Neural progenitor cell (in vitro differentiated cells): Measurements from ENCODE around the gene PAX7. TPM values are rescaled to one million over a fixed set of nuclear protein-coding genes. Genes with fewer than 3 reads are reported as not detected.

Source experiments
- DNase-seq: peaks from one replicate; pipeline ENCODE4 v3.0.0-alpha.2; 2016; ENCODE audit warnings: low spot score
- H2AFZ ChIP-seq: fragments of 200-600 bp; sonication (generic); replicated peaks from 2 replicates; pipeline ENCODE4 v1.6.1; 2016; ENCODE audit warnings: antibody characterized with exemption
- H3F3A ChIP-seq: fragments of 200-600 bp; sonication (generic); 2 replicates; pipeline ENCODE4 v1.6.1; 2016; ENCODE audit warnings: antibody characterized with exemption, low read depth
- H3K27ac ChIP-seq: fragments of 200-600 bp; sonication (generic); 2 replicates; pipeline ENCODE4 v1.5.1; 2016; ENCODE audit warnings: mild to moderate bottlenecking
- H3K27me3 ChIP-seq: fragments of 200-600 bp; sonication (generic); 2 replicates; pipeline ENCODE4 v1.6.1; 2016; ENCODE audit warnings: mild to moderate bottlenecking, moderate library complexity
- H3K36me3 ChIP-seq: fragments of 200-600 bp; sonication (generic); 2 replicates; pipeline ENCODE4 v1.5.1; 2016
- H3K4me1 ChIP-seq: fragments of 200-600 bp; sonication (generic); 2 replicates; pipeline ENCODE4 v1.6.1; 2016; ENCODE audit warnings: mixed run types
- H3K4me2 ChIP-seq: fragments of 200-600 bp; sonication (generic); 2 replicates; pipeline ENCODE4 v1.6.1; 2016
- H3K4me3 ChIP-seq: fragments of 200-600 bp; sonication (generic); 2 replicates; pipeline ENCODE4 v1.5.1; 2016
- H3K79me2 ChIP-seq: fragments of 200-600 bp; sonication (generic); 2 replicates; pipeline ENCODE4 v1.6.1; 2016; ENCODE audit warnings: low read depth
- H3K9ac ChIP-seq: fragments of 200-600 bp; sonication (generic); 2 replicates; pipeline ENCODE4 v1.6.1; 2016
- H3K9me3 ChIP-seq: fragments of 200-600 bp; sonication (generic); 2 replicates; pipeline ENCODE4 v1.5.1; 2016; ENCODE audit warnings: low read depth
- H4K20me1 ChIP-seq: fragments of 200-600 bp; sonication (generic); 2 replicates; pipeline ENCODE4 v1.6.1; 2016; ENCODE audit warnings: low read depth
- H3K27ac Mint-ChIP-seq: 3 replicates; pipeline ENCODE4 v1.8.0; 2021; ENCODE audit warnings: mixed read lengths
- H3K27me3 Mint-ChIP-seq: 2 replicates; pipeline ENCODE4 v1.8.0; 2022; ENCODE audit warnings: low read depth, mild to moderate bottlenecking, inconsistent platforms, moderate library complexity, mixed read lengths; ENCODE audit not compliant: insufficient read depth
- H3K36me3 Mint-ChIP-seq: 3 replicates; pipeline ENCODE4 v1.8.0; 2021; ENCODE audit warnings: mixed read lengths
- H3K4me1 Mint-ChIP-seq: 3 replicates; pipeline ENCODE4 v1.8.0; 2021; ENCODE audit warnings: mixed read lengths
- H3K4me3 Mint-ChIP-seq: 3 replicates; pipeline ENCODE4 v1.8.0; 2021; ENCODE audit warnings: mild to moderate bottlenecking, moderate library complexity, mixed read lengths
- H3K9me3 Mint-ChIP-seq: 3 replicates; pipeline ENCODE4 v1.8.0; 2020; ENCODE audit warnings: mixed read lengths
- CTCF ChIP-seq: fragments of 200-600 bp; sonication (generic); IDR thresholded peaks from 2 replicates; pipeline ENCODE4 v1.5.1; 2017; ENCODE audit warnings: antibody characterized with exemption, mild to moderate bottlenecking
- EZH2 ChIP-seq: fragments of 200-600 bp; sonication (generic); IDR thresholded peaks from 2 replicates; pipeline ENCODE4 v1.6.1; 2017; ENCODE audit warnings: antibody characterized with exemption, mild to moderate bottlenecking, moderate library complexity
- EZH2phosphoT487 ChIP-seq: fragments of 200-600 bp; sonication (generic); IDR thresholded peaks from 2 replicates; pipeline ENCODE4 v1.6.1; 2017; ENCODE audit warnings: antibody characterized with exemption
- total RNA-seq: library from RNA; depleted of rRNA; stranded (reverse); fragments of >200 nt; gene quantifications from 2 replicates; pipeline ENCODE4 v1.2.3, GENCODE V29; 2015; ENCODE audit warnings: low replicate concordance

Gene PAX7
- total RNA-seq, 1 donor from 2014 or later = 0.06 TPM

GRCh38 chr1:18769140-18769539 is 138.5 kb downstream of the PAX7 start:
- Histone ChIP-seq H4K20me1 (no peaks in the 10 kb centered on the region), H3K36me3 (no peaks in the 10 kb centered on the region), H3K79me2 (no peaks in the 10 kb centered on the region), H3F3A (no peaks in the 10 kb centered on the region), H3K9me3 (no peaks in the 10 kb centered on the region), H3K27me3 (peaks cover 60% of the 10 kb centered on the region), H2AFZ (no peak overlapping the region), H3K4me3 (no peak overlapping the region), H3K4me2 (no peak overlapping the region), H3K27ac (no peak overlapping the region), H3K4me1 (no peaks in the 10 kb centered on the region), H3K9ac (no peak overlapping the region)
- Mint-ChIP-seq H3K4me3 (no peak overlapping the region), H3K4me1 (no peaks in the 10 kb centered on the region), H3K9me3 (no peaks in the 10 kb centered on the region), H3K36me3 (no peaks in the 10 kb centered on the region), H3K27me3 (peaks cover 20% of the 10 kb centered on the region), H3K27ac (no peak overlapping the region)
- TF ChIP-seq EZH2phosphoT487 (no peak), CTCF (no peak), EZH2 (no peak)
- no peak for DNase-seq

GRCh38 chr1:18770799-18771198 is 140.2 kb downstream of the PAX7 start:
- DNase-seq = no peak
- Mint-ChIP-seq H3K27me3 (peaks cover 14% of the 10 kb centered on the region), H3K4me3 (no peak overlapping the region), H3K36me3 (no peaks in the 10 kb centered on the region), H3K9me3 (no peaks in the 10 kb centered on the region), H3K4me1 (no peaks in the 10 kb centered on the region), H3K27ac (no peak overlapping the region)
- no peaks in the 10 kb centered on the region for H3K79me2 ChIP-seq
- H2AFZ ChIP-seq = no peak overlapping the region
- H3K27ac ChIP-seq = no peak overlapping the region
- no peaks in the 10 kb centered on the region for H4K20me1 ChIP-seq
- no peak for TF ChIP-seq EZH2phosphoT487
- no peak for TF ChIP-seq EZH2
- no peak for TF ChIP-seq CTCF
- no peak overlapping the region for H3K4me3 ChIP-seq
- H3K27me3 ChIP-seq = peaks cover 52% of the 10 kb centered on the region
- no peak overlapping the region for H3K9ac ChIP-seq
- no peaks in the 10 kb centered on the region for H3K36me3 ChIP-seq
- no peaks in the 10 kb centered on the region for H3K9me3 ChIP-seq
- H3K4me2 ChIP-seq = no peak overlapping the region
- H3K4me1 ChIP-seq = no peaks in the 10 kb centered on the region
- no peaks in the 10 kb centered on the region for H3F3A ChIP-seq

- no peaks in the 10 kb centered on the region for H3K9me3 Mint-ChIP-seq
- H3K27ac Mint-ChIP-seq = no peak overlapping the region
- no peak overlapping the region for H3K27ac ChIP-seq
- H3K4me3 ChIP-seq = no peak overlapping the region
- H3K4me2 ChIP-seq = no peak overlapping the region
- peaks cover 11% of the 10 kb centered on the region for H3K27me3 Mint-ChIP-seq
- no peaks in the 10 kb centered on the region for H3K79me2 ChIP-seq
- no peaks in the 10 kb centered on the region for H4K20me1 ChIP-seq
- H3K4me3 Mint-ChIP-seq = no peak overlapping the region
- no peak for TF ChIP-seq EZH2
- TF ChIP-seq EZH2phosphoT487 = no peak
- TF ChIP-seq CTCF = no peak
- peaks cover 11% of the 10 kb centered on the region for H3K4me1 Mint-ChIP-seq
- no peaks in the 10 kb centered on the region for H3K36me3 Mint-ChIP-seq
- no peak for DNase-seq
- H2AFZ ChIP-seq = no peak overlapping the region
- peaks cover 41% of the 10 kb centered on the region for H3K27me3 ChIP-seq
- no peaks in the 10 kb centered on the region for H3F3A ChIP-seq
- peaks cover 10% of the 10 kb centered on the region for H3K4me1 ChIP-seq
- no peaks in the 10 kb centered on the region for H3K36me3 ChIP-seq
- H3K9ac ChIP-seq = no peak overlapping the region
- no peaks in the 10 kb centered on the region for H3K9me3 ChIP-seq
These were observed 143.1 kb downstream of the PAX7 start for GRCh38 chr1:18773753-18774152.
